ENCODE results near the gene LAMTOR3.
A peak's percentile ranks its signal among the peaks of the same experiment; 100 is the strongest.
"Not testable (repeated sequence)": the region's sequence is repeated elsewhere in the genome, so short reads cannot be mapped to it uniquely, and the experiment has no call there.

Gene LAMTOR3

DNA sequence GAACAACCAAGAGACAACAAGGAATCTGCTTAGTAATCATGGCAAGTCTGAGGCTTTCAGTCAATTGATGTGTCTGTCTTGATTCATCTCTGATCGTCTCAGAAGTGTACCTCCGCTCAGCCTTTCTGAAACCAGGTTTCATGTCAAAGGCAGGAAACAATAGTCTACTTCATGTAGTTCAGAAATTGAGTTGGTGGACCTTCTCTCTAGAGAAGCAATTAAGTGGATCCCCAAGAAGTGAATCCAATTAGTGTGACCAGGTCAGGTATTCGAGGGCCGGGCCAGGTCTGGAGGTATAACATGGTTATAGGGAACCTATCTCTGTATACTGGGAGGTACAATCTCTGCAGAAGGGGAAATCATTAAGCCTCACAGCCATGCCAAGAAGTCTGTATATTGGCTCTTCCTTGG is 45.6 kb downstream of the LAMTOR3 start:
- H3K36me3 Mint-ChIP-seq: peaks cover 60% of the 10 kb centered on the region
- H3K4me1 Mint-ChIP-seq: peaks cover 86% of the 10 kb centered on the region
- H3K4me3 Mint-ChIP-seq: no peak overlapping the region
- no peaks in the 10 kb centered on the region for H3K9me3 Mint-ChIP-seq
- H3K27ac Mint-ChIP-seq: peak overlapping the region; percentile 98
- H3K27me3 Mint-ChIP-seq: no peaks in the 10 kb centered on the region
- ATAC-seq: no peak

- H3K36me3 Mint-ChIP-seq: peaks cover 60% of the 10 kb centered on the region
- H3K9me3 Mint-ChIP-seq: no peaks in the 10 kb centered on the region
- peak overlapping the region; percentile 55 for H3K4me3 Mint-ChIP-seq
- peak; percentile 88 for ATAC-seq
- H3K27ac Mint-ChIP-seq: peak overlapping the region; percentile 98
- H3K27me3 Mint-ChIP-seq: no peaks in the 10 kb centered on the region
- peaks cover 85% of the 10 kb centered on the region for H3K4me1 Mint-ChIP-seq
Observed at GRCh38 chr4:99847362-99847976, 46.8 kb downstream of the LAMTOR3 start.

- ATAC-seq: no peak
- peaks cover 85% of the 10 kb centered on the region for H3K4me1 Mint-ChIP-seq
- H3K9me3 Mint-ChIP-seq: no peaks in the 10 kb centered on the region
- H3K4me3 Mint-ChIP-seq: peak overlapping the region; percentile 55
- peak overlapping the region; percentile 98 for H3K27ac Mint-ChIP-seq
- H3K36me3 Mint-ChIP-seq: peaks cover 60% of the 10 kb centered on the region
- H3K27me3 Mint-ChIP-seq: no peaks in the 10 kb centered on the region
Observed at GRCh38 chr4:99846891-99847290, 47.3 kb downstream of the LAMTOR3 start.

GRCh38 chr4:99845708-99846469 is 48.3 kb downstream of the LAMTOR3 start:
- Mint-ChIP-seq H3K36me3 (peaks cover 66% of the 10 kb centered on the region), H3K4me1 (peaks cover 85% of the 10 kb centered on the region), H3K9me3 (no peaks in the 10 kb centered on the region), H3K4me3 (no peak overlapping the region), H3K27me3 (no peaks in the 10 kb centered on the region), H3K27ac (peak overlapping the region; percentile 98)
- ATAC-seq: no peak

- H3K4me1 Mint-ChIP-seq: peaks cover 86% of the 10 kb centered on the region
- peak overlapping the region; percentile 98 for H3K27ac Mint-ChIP-seq
- ATAC-seq: no peak
- no peaks in the 10 kb centered on the region for H3K9me3 Mint-ChIP-seq
- H3K4me3 Mint-ChIP-seq: no peak overlapping the region
- H3K36me3 Mint-ChIP-seq: peaks cover 70% of the 10 kb centered on the region
- H3K27me3 Mint-ChIP-seq: no peaks in the 10 kb centered on the region
Observed at GRCh38 chr4:99845179-99845578, 49.0 kb downstream of the LAMTOR3 start.

- Mint-ChIP-seq H3K9me3 (no peaks in the 10 kb centered on the region), H3K27ac (peak overlapping the region; percentile 17), H3K4me3 (no peak overlapping the region), H3K4me1 (peaks cover 84% of the 10 kb centered on the region), H3K36me3 (peaks cover 72% of the 10 kb centered on the region), H3K27me3 (no peaks in the 10 kb centered on the region)
- no peak for ATAC-seq
Observed at GRCh38 chr4:99844048-99844447, 50.2 kb downstream of the LAMTOR3 start.

DNA sequence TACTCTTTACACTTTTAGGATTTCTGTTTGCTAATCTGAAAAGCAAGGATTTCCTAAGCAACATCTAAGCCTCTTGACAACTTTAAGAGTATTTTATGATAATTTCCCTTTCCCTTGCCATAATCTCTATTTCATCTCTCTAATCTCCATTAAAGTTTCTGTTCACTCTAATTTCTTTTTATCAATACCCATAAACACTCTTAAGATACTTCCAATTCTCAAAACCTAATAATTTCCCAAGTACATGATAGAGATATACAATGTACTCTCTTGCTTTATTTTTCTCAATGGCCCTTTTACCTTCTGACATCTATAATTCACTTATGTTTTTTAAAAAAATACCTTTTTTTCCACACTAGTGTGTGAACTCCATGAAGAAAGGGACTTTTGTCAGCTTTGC is 50.8 kb downstream of the LAMTOR3 start:
- H3K4me3 Mint-ChIP-seq: no peak overlapping the region
- ATAC-seq: no peak
- peak overlapping the region; percentile 17 for H3K27ac Mint-ChIP-seq
- peaks cover 74% of the 10 kb centered on the region for H3K36me3 Mint-ChIP-seq
- no peaks in the 10 kb centered on the region for H3K9me3 Mint-ChIP-seq
- H3K4me1 Mint-ChIP-seq: peaks cover 84% of the 10 kb centered on the region
- no peaks in the 10 kb centered on the region for H3K27me3 Mint-ChIP-seq

GRCh38 chr4:99841129-99841528 is 53.1 kb downstream of the LAMTOR3 start:
- H3K9me3 Mint-ChIP-seq: no peaks in the 10 kb centered on the region

GRCh38 chr4:99838927-99839326 is 55.3 kb downstream of the LAMTOR3 start:
- Mint-ChIP-seq H3K4me1 (peaks cover 64% of the 10 kb centered on the region), H3K9me3 (no peaks in the 10 kb centered on the region), H3K27me3 (no peaks in the 10 kb centered on the region), H3K4me3 (no peak overlapping the region), H3K36me3 (peaks cover 86% of the 10 kb centered on the region), H3K27ac (peak overlapping the region; percentile 40)
- no peak for ATAC-seq

More at GRCh38 chr4:99841129-99841528, 53.1 kb downstream of the LAMTOR3 start:
- peaks cover 69% of the 10 kb centered on the region for H3K4me1 Mint-ChIP-seq
- peak overlapping the region; percentile 50 for H3K27ac Mint-ChIP-seq
- H3K4me3 Mint-ChIP-seq: no peak overlapping the region
- no peaks in the 10 kb centered on the region for H3K27me3 Mint-ChIP-seq
- ATAC-seq: peak; percentile 58
- peaks cover 78% of the 10 kb centered on the region for H3K36me3 Mint-ChIP-seq

- H3K4me1 Mint-ChIP-seq: peaks cover 55% of the 10 kb centered on the region
- peak overlapping the region; percentile 58 for H3K27ac Mint-ChIP-seq
- peaks cover 74% of the 10 kb centered on the region for H3K36me3 Mint-ChIP-seq
- no peaks in the 10 kb centered on the region for H3K9me3 Mint-ChIP-seq
- ATAC-seq: no peak
- H3K4me3 Mint-ChIP-seq: no peak overlapping the region
- no peaks in the 10 kb centered on the region for H3K27me3 Mint-ChIP-seq
Observed at GRCh38 chr4:99835942-99836341, 58.3 kb downstream of the LAMTOR3 start.

GRCh38 chr4:99834569-99834968 is 59.7 kb downstream of the LAMTOR3 start:
- Mint-ChIP-seq H3K9me3 (no peaks in the 10 kb centered on the region), H3K27ac (no peak overlapping the region), H3K4me1 (peaks cover 58% of the 10 kb centered on the region), H3K4me3 (no peak overlapping the region), H3K36me3 (peaks cover 73% of the 10 kb centered on the region), H3K27me3 (no peaks in the 10 kb centered on the region)
- no peak for ATAC-seq

DNA sequence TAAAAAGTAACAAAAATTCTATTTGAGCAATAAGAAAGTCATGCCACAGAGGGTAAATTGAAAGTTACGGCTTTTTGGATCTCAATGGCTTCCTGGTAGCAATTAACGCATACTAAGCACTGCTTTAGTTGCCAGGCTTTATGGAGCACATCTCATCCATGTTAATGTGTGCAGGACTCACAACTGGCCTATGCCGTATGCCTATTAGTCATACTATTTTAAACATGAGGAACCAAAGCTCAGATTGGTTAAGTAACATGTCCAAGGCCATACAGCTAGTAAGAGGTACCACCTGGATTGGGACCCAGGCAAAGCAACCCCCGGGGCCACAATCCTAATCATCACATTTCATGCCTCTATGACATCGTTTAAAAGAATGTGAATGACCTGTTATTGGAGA is 60.5 kb downstream of the LAMTOR3 start:
- Mint-ChIP-seq H3K36me3 (peaks cover 65% of the 10 kb centered on the region), H3K4me3 (no peak overlapping the region), H3K27me3 (no peaks in the 10 kb centered on the region), H3K4me1 (peaks cover 50% of the 10 kb centered on the region), H3K27ac (no peak overlapping the region), H3K9me3 (no peaks in the 10 kb centered on the region)
- no peak for ATAC-seq

DNA sequence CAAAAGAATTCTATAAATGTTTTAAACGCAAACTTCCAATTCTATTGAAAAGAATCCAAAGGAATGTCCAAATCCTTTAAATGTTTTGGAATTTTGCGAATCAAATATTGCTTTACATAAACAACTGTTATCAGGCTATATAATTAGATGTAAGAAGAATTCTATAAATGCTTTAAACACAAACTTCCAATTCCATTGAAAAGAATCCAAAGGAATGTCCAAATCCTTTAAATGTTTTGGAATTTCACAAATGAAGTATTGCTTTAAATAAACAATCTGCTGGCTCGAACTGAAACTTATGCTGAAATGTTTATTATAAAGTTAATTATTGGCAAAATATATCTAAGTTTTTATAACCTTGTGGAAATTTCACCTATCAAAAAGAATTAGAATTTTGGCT is 61.5 kb downstream of the LAMTOR3 start:
- Mint-ChIP-seq H3K4me3 (no peak overlapping the region), H3K9me3 (no peaks in the 10 kb centered on the region), H3K27ac (no peak overlapping the region), H3K36me3 (peaks cover 61% of the 10 kb centered on the region), H3K27me3 (no peaks in the 10 kb centered on the region), H3K4me1 (peaks cover 49% of the 10 kb centered on the region)
- ATAC-seq: no peak

- no peak for ATAC-seq
- peaks cover 53% of the 10 kb centered on the region for H3K4me1 Mint-ChIP-seq
- H3K4me3 Mint-ChIP-seq: no peak overlapping the region
- no peak overlapping the region for H3K27ac Mint-ChIP-seq
- H3K27me3 Mint-ChIP-seq: no peaks in the 10 kb centered on the region
- H3K36me3 Mint-ChIP-seq: peaks cover 59% of the 10 kb centered on the region
- no peaks in the 10 kb centered on the region for H3K9me3 Mint-ChIP-seq
Observed at GRCh38 chr4:99832321-99832720, 61.9 kb downstream of the LAMTOR3 start.

- not testable (repeated sequence) for H3K27me3 Mint-ChIP-seq, H3K9me3 Mint-ChIP-seq, H3K27ac Mint-ChIP-seq, ATAC-seq, H3K4me3 Mint-ChIP-seq
- H3K4me1 Mint-ChIP-seq: peaks cover 61% of the 10 kb centered on the region
- peaks cover 54% of the 10 kb centered on the region for H3K36me3 Mint-ChIP-seq
Observed at GRCh38 chr4:99830051-99830450, 64.2 kb downstream of the LAMTOR3 start.

DNA sequence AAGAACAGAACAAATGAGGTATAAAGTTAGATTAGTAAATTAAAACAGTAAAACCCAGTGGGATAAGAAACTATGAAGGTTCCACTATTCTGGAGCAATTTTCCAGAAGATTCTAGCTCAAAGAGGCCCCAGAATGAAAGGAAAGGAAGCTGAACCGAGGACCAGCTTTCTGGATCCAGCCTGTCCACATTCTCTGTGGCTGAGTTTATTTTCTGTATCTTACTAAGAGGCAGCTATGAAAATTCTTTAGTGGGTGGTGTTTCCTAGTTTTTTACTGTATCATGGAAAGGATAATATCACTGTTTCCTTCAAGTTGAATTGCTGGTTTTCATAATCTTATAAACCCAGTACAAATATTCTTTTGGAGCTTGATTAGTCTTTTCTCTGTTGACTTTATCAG is 65.8 kb downstream of the LAMTOR3 start:
- H3K4me1 Mint-ChIP-seq: peaks cover 70% of the 10 kb centered on the region
- no peak for ATAC-seq
- H3K36me3 Mint-ChIP-seq: peaks cover 54% of the 10 kb centered on the region
- no peaks in the 10 kb centered on the region for H3K27me3 Mint-ChIP-seq
- no peak overlapping the region for H3K27ac Mint-ChIP-seq
- H3K9me3 Mint-ChIP-seq: no peaks in the 10 kb centered on the region
- H3K4me3 Mint-ChIP-seq: no peak overlapping the region

All from stimulated activated memory B cell treated with anti-CD40 and anti-IgM and Interleukin-4, amounts not matched to agents 10 μg/mL and 1 μg/mL and 100 μg/mL, for 72 hours (primary cell).